K562 (cell line): ENCODE data around the gene ALG6. TPM values are rescaled to one million over a fixed set of nuclear protein-coding genes. Genes with fewer than 3 reads are reported as not detected.

Experiments
- ATAC-seq: fragments of 200-7000 bp; cut with Tn5 transposase; 3 replicates; pipeline ENCODE4 v1.9.1; 2020; ENCODE audit warnings: moderate library complexity
- BruUV-seq: library from RNA; stranded (reverse); fragments of 400-500 nt; replicated peaks from 2 replicates; lab custom pipeline; 2021; lab: Mats Ljungman, UMichigan
- CTCF ChIA-PET: fragments of 300-600 bp; formaldehyde crosslinking; extraction: SDS; loops from one replicate; lab custom pipeline; 2021; ENCODE audit warnings: low intra/inter-chr PET ratio; lab: Yijun Ruan, JAX
- POLR2A ChIA-PET: fragments of 300-600, 350-650 bp; sonication (Branson Sonifier 250); formaldehyde crosslinking; extraction: SDS; loops from one replicate; lab custom pipeline; 2021; ENCODE audit warnings: antibody characterized with exemption, inconsistent platforms; lab: Yijun Ruan, JAX
- DNase-seq, 4 experiments: peaks; one replicate each; pipeline versions ENCODE4 v3.0.0 to v3.0.0-alpha.2; 2011 to 2018; ENCODE audit warnings: low spot score in 3 of 4, mixed read lengths in 3 of 4; ENCODE audit errors: extremely low read depth in 1 of 4
- FAIRE-seq: peaks from 2 replicates; lab custom pipeline; 2011; peaks lifted over from hg19 to GRCh38; lab: Jason Lieb, UNC
- H2AFZ ChIP-seq: 2 replicates; pipeline ENCODE4 v1.6.0; 2011; ENCODE audit warnings: low read depth, low read length, control low read depth, inconsistent platforms
- H3K27ac ChIP-seq: fragments of 200-600 bp; 3 replicates; pipeline ENCODE4 v1.8.0; 2011; ENCODE audit warnings: low read depth, mild to moderate bottlenecking, control low read depth, inconsistent platforms, low read length, moderate library complexity, mixed read lengths; ENCODE audit errors: extremely low read depth
- H3K27me3 ChIP-seq, 2 experiments: fragments of 300-600 bp in 1 of 2; 2 replicates in 1 of 2; 3 replicates in 1 of 2; pipeline versions ENCODE4 v1.6.0 to v1.8.0; 2011; ENCODE audit warnings: inconsistent platforms in 2 of 2, low read length in 2 of 2, mild to moderate bottlenecking in 1 of 2, mixed read lengths in 1 of 2, moderate library complexity in 1 of 2; ENCODE audit not compliant: control insufficient read depth in 2 of 2, insufficient read depth in 2 of 2
- H3K36me3 ChIP-seq: fragments of 300-600 bp; 3 replicates; pipeline ENCODE4 v1.8.0; 2011; ENCODE audit warnings: mild to moderate bottlenecking, low read length, inconsistent platforms; ENCODE audit not compliant: control insufficient read depth, insufficient read depth
- H3K4me1 ChIP-seq, 2 experiments: fragments of 200-600 bp in 1 of 2; replicated peaks in 1 of 2; 2 replicates in 1 of 2; 3 replicates in 1 of 2; pipeline versions ENCODE4 v1.5.1 to v1.8.0; 2011; ENCODE audit warnings: inconsistent platforms in 2 of 2, low read length in 2 of 2, mild to moderate bottlenecking in 1 of 2, mixed read lengths in 1 of 2, moderate library complexity in 1 of 2; ENCODE audit not compliant: control insufficient read depth in 2 of 2, insufficient read depth in 2 of 2
- H3K4me2 ChIP-seq: 2 replicates; pipeline ENCODE4 v1.6.1; 2011; ENCODE audit warnings: low read length, control low read depth, inconsistent platforms, mixed read lengths; ENCODE audit not compliant: insufficient read depth
- H3K4me3 ChIP-seq: fragments of 200-600 bp; sonication (generic), shearing (Covaris generic); 2 replicates; pipeline ENCODE4 v1.5.1; 2016; ENCODE audit warnings: control low read depth, inconsistent platforms
- H3K79me2 ChIP-seq: fragments of 200-600 bp; 3 replicates; pipeline ENCODE4 v1.8.0; 2011; ENCODE audit warnings: low read length, inconsistent platforms; ENCODE audit not compliant: control insufficient read depth, insufficient read depth
- H3K9ac ChIP-seq, 2 experiments: 2 replicates each; pipeline versions ENCODE4 v1.6.0 to v1.6.1; 2011; ENCODE audit warnings: low read depth in 2 of 2, low read length in 2 of 2, control low read depth in 1 of 2, inconsistent platforms in 1 of 2, mild to moderate bottlenecking in 1 of 2, mixed read lengths in 1 of 2; ENCODE audit not compliant: insufficient read depth in 1 of 2
- H3K9me1 ChIP-seq: one replicate; pipeline ENCODE4 v1.6.0; 2011; ENCODE audit warnings: inconsistent platforms, mild to moderate bottlenecking, low read length, moderate library complexity; ENCODE audit not compliant: control insufficient read depth, insufficient read depth
- H3K9me3 ChIP-seq: replicated peaks from 2 replicates; pipeline ENCODE4 v1.5.1; 2011; ENCODE audit warnings: low read depth, low read length, inconsistent platforms; ENCODE audit not compliant: control insufficient read depth, insufficient read depth
- H4K20me1 ChIP-seq: replicated peaks from 2 replicates; pipeline ENCODE4 v1.6.1; 2011; ENCODE audit warnings: low read length, inconsistent platforms, mixed read lengths; ENCODE audit not compliant: control insufficient read depth, insufficient read depth
- ARID3A ChIP-seq: IDR thresholded peaks from 2 replicates; pipeline ENCODE4 v1.6.1; 2012; ENCODE audit warnings: low read depth, low read length, improper control_type of control experiment, borderline replicate concordance
- BHLHE40 ChIP-seq: IDR thresholded peaks from 2 replicates; pipeline ENCODE4 v1.6.1; 2011; ENCODE audit warnings: low read length, improper control_type of control experiment
- GTF2A2 ChIP-seq: IDR thresholded peaks from 2 replicates; pipeline ENCODE4 v1.6.1; 2016; ENCODE audit warnings: mild to moderate bottlenecking, missing genetic modification characterization, missing compliant biosample characterization
- MEF2A ChIP-seq: IDR thresholded peaks from 2 replicates; pipeline ENCODE4 v1.6.1; 2011; ENCODE audit warnings: low read depth, mild to moderate bottlenecking, low read length, moderate library complexity; ENCODE audit not compliant: control insufficient read depth
- NBN ChIP-seq: fragments of 450-650 bp; IDR thresholded peaks from 2 replicates; pipeline ENCODE4 v1.6.1; 2016; ENCODE audit warnings: low read depth, mild to moderate bottlenecking
- PHTF2 ChIP-seq: fragments of 250-450 bp; sonication (Bioruptor Pico); IDR thresholded peaks from 2 replicates; pipeline ENCODE4 v1.5.0; 2021; ENCODE audit warnings: mild to moderate bottlenecking
- RBFOX2 ChIP-seq: fragments of 200-400 bp; formaldehyde crosslinking; IDR thresholded peaks from 2 replicates; pipeline ENCODE4 v1.6.1; 2017; ENCODE audit warnings: low read depth, mild to moderate bottlenecking, low read length, moderate library complexity
- SLC30A9 ChIP-seq: fragments of 250-450 bp; sonication (Bioruptor Pico); IDR thresholded peaks from 2 replicates; pipeline ENCODE4 v1.8.0; 2022; ENCODE audit warnings: mild to moderate bottlenecking, moderate library complexity
- SMAD1 ChIP-seq: fragments of 150-350 bp; IDR thresholded peaks from 2 replicates; pipeline ENCODE4 v1.6.1; 2014; ENCODE audit warnings: low read length, low read depth; ENCODE audit not compliant: partially characterized antibody
- SMAD4 ChIP-seq: fragments of 250-450 bp; sonication (Bioruptor Pico); conservative IDR thresholded peaks from 2 replicates; pipeline ENCODE4 v1.8.0; 2021; ENCODE audit warnings: inconsistent platforms, mild to moderate bottlenecking, moderate library complexity
- ZFP1 ChIP-seq: fragments of 450-650 bp; formaldehyde crosslinking; IDR thresholded peaks from 2 replicates; pipeline ENCODE4 v1.4.0; 2020; ENCODE audit warnings: mild to moderate bottlenecking, mixed read lengths
- ZNF140 ChIP-seq: fragments of 250-450 bp; sonication (Bioruptor Pico); IDR thresholded peaks from 2 replicates; pipeline ENCODE4 v1.8.0; 2021; ENCODE audit warnings: moderate library complexity, mild to moderate bottlenecking, inconsistent platforms
- ZNF384 ChIP-seq: IDR thresholded peaks from 2 replicates; pipeline ENCODE4 v1.6.1; 2012; ENCODE audit warnings: low read depth, low read length, improper control_type of control experiment
- WGBS: fragments of 100-300 bp; shearing (Covaris generic); methylation state at CpG from one replicate; pipeline ENCODE4 v1.1.6; 2016; ENCODE audit warnings: low coverage, mixed read lengths; ENCODE audit not compliant: insufficient coverage; ENCODE audit errors: missing lambda C conversion rate; 5-methylcytosine and 5-hydroxymethylcytosine counted together
- in situ Hi-C: fragments of 300-500 bp; cut with MboI; formaldehyde crosslinking; loops from 4 replicates; pipeline ENCODE4 v1.15.0; 2018; ENCODE audit warnings: inconsistent platforms, mixed read lengths
- intact Hi-C: fragments of 100-400 bp; cut with micrococcal nuclease; formaldehyde crosslinking; loops from 2 replicates; pipeline ENCODE4 v1.14.2; 2022
- polyA plus RNA-seq, 8 experiments: library from polyadenylated mRNA; depleted of rRNA in 4 of 8; stranded (reverse) in 5 of 8; unstranded in 3 of 8; fragments of >200 nt; fragmentation: Nextera tagmentation in 2 of 8; fragmentation: Illumina TruSeq in 1 of 8; extraction: Ambion mirVana in 2 of 8; extraction: Trizol in 1 of 8; gene quantifications; 2 replicates each; pipeline versions ENCODE4 v1.2.1 to v1.2.3, GENCODE V29; 2011 to 2014; ENCODE audit warnings: inconsistent platforms in 1 of 8, missing spikeins in 1 of 8
- total RNA-seq, 7 experiments: library from RNA; depleted of rRNA in 6 of 7; stranded (reverse); fragments of >200 nt in 6 of 7; fragmentation: Illumina TruSeq in 2 of 7; extraction: Trizol in 2 of 7; gene quantifications; 2 replicates each; pipeline versions ENCODE4 v1.2.1 to v1.2.3, GENCODE V29; 2011 to 2021; ENCODE audit warnings: low replicate concordance in 1 of 7
- TF ChIP-seq, protein P1 (sequence below): fragments of 450-650 bp; formaldehyde crosslinking; IDR thresholded peaks from 2 replicates; pipeline ENCODE4 v1.4.0; 2022; ENCODE audit warnings: missing genetic modification characterization
- TF ChIP-seq, protein P2 (sequence below): fragments of 450-650 bp; IDR thresholded peaks from 2 replicates; pipeline ENCODE4 v1.6.1; 2014; ENCODE audit warnings: low read depth, mild to moderate bottlenecking, moderate library complexity, borderline replicate concordance

Gene ALG6
- total and polyA plus RNA-seq, 9 of the 15 experiments (the other 6 are each of a cell fraction or from before 2014, with no cell fraction given), result 14.6 to 35.7 (median 23.3) TPM

DNA sequence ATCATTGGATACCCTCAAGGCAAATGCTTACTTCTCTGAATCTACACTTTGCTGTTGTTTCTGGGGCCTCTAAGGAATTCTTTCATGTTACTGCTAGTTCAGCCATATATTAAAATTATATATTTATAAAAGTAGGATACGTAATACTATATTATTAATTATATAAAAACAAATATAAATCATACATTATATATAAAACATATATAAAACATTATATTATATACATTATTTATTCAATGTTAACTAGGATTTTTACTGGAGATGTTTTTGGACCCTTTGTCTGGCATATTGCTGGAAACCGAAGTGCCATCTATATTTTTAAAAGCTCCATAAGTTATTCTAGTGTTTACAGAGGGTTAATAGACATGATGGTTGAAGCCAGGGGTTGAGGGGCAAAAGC lies 12.2 kb downstream of the ALG6 start (continued):
- no peak for TF ChIP-seq ARID3A
- no peak for TF ChIP-seq ZFP1
- TF ChIP-seq SLC30A9 (CRISPR knock-in tag), result no peak

DNA sequence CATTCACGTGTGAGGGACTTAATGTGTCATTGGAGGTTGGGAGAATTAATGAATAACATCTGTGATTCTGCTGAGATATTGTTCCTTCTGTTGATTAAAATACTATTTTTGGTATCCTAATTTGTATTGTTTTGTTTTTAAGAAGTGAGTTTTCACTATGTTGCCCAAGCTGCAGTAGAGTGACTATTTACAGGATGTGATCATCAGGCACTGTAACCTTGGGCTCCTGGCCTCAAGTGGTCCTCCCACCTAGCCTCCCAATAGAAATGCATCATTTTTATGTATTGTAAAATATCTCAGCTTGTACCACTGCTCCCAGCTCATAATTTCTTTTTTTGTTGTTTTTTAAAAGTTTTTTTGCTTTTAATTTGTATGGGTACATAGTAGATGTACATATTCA lies 14.3 kb downstream of the ALG6 start:
- H3K4me3 ChIP-seq, result no peak overlapping the region
- H3K9me1 ChIP-seq, result no peaks in the 10 kb centered on the region
- H3K27ac ChIP-seq, result no peak overlapping the region
- H2AFZ ChIP-seq, result no peak overlapping the region
- BruUV-seq, result no TSS peak
- FAIRE-seq (no peak), DNase-seq (no peak), ATAC-seq (no peak)
- H3K9me3 ChIP-seq, result no peaks in the 10 kb centered on the region
- POLR2A ChIA-PET, result interaction anchor here (1.4 kb wide), 1 partner anchor 9 kb away, joined by 5 read pairs; no protein-coding TSS in a partner anchor
- no peaks in the 10 kb centered on the region for H3K4me1 ChIP-seq
- no peaks in the 10 kb centered on the region for H3K27me3 ChIP-seq
- WGBS, result 100% methylated on average over 1 of the region's 1 CpG
- in situ Hi-C loops, result no loop called here
- intact Hi-C loops, result no loop called here
- H3K4me2 ChIP-seq, result no peak overlapping the region
- H4K20me1 ChIP-seq, result no peaks in the 10 kb centered on the region
- H3K9ac ChIP-seq, result no peak overlapping the region
- H3K36me3 ChIP-seq, result peaks cover 7% of the 10 kb centered on the region; the same call in 1 of the 3 replicates
- peaks cover 5% of the 10 kb centered on the region; the same call in 1 of the 3 replicates for H3K79me2 ChIP-seq
- CTCF ChIA-PET, result no interaction called here
- no peak for TF ChIP-seq SMAD1
- TF ChIP-seq ZNF140 (CRISPR knock-in tag), result no peak
- TF ChIP-seq, protein P1, sequence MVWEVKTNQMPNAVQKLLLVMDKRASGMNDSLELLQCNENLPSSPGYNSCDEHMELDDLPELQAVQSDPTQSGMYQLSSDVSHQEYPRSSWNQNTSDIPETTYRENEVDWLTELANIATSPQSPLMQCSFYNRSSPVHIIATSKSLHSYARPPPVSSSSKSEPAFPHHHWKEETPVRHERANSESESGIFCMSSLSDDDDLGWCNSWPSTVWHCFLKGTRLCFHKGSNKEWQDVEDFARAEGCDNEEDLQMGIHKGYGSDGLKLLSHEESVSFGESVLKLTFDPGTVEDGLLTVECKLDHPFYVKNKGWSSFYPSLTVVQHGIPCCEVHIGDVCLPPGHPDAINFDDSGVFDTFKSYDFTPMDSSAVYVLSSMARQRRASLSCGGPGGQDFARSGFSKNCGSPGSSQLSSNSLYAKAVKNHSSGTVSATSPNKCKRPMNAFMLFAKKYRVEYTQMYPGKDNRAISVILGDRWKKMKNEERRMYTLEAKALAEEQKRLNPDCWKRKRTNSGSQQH (CRISPR knock-in tag), result no peak
- no peak for TF ChIP-seq NBN
- TF ChIP-seq SMAD4 (CRISPR knock-in tag), result no peak
- no peak for TF ChIP-seq GTF2A2
- no peak for TF ChIP-seq BHLHE40
- TF ChIP-seq, protein P2, sequence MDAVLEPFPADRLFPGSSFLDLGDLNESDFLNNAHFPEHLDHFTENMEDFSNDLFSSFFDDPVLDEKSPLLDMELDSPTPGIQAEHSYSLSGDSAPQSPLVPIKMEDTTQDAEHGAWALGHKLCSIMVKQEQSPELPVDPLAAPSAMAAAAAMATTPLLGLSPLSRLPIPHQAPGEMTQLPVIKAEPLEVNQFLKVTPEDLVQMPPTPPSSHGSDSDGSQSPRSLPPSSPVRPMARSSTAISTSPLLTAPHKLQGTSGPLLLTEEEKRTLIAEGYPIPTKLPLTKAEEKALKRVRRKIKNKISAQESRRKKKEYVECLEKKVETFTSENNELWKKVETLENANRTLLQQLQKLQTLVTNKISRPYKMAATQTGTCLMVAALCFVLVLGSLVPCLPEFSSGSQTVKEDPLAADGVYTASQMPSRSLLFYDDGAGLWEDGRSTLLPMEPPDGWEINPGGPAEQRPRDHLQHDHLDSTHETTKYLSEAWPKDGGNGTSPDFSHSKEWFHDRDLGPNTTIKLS, result no peak
- no peak for TF ChIP-seq ZNF384
- TF ChIP-seq PHTF2, result no peak
- no peak for TF ChIP-seq MEF2A
- TF ChIP-seq RBFOX2, result no peak
